Nephron progenitor cell (in vitro differentiated cells): ENCODE measurements around the gene CLEC2L.

Experiments
- DNase-seq: peaks from one replicate; pipeline ENCODE4 v3.0.0; 2021
- H3K27ac Mint-ChIP-seq: 2 replicates; pipeline ENCODE4 v1.8.0; 2021; ENCODE audit warnings: mild to moderate bottlenecking, moderate library complexity, mixed read lengths
- H3K27me3 Mint-ChIP-seq: 2 replicates; pipeline ENCODE4 v1.8.0; 2021; ENCODE audit warnings: mild to moderate bottlenecking, low read depth, mixed read lengths; ENCODE audit not compliant: poor library complexity
- H3K36me3 Mint-ChIP-seq: 2 replicates; pipeline ENCODE4 v1.8.0; 2021; ENCODE audit warnings: low read depth, mixed read lengths
- H3K4me1 Mint-ChIP-seq: 2 replicates; pipeline ENCODE4 v1.8.0; 2021; ENCODE audit warnings: mixed read lengths
- H3K4me3 Mint-ChIP-seq: 2 replicates; pipeline ENCODE4 v1.8.0; 2021; ENCODE audit warnings: mild to moderate bottlenecking, moderate library complexity, mixed read lengths
- H3K9me3 Mint-ChIP-seq: 2 replicates; pipeline ENCODE4 v1.8.0; 2021; ENCODE audit warnings: mild to moderate bottlenecking, moderate library complexity, mixed read lengths
- TF ChIP-seq, protein P1 (sequence below): fragments of 200-600 bp; sonication (generic); IDR thresholded peaks from 2 replicates; pipeline ENCODE4 v1.5.0; 2021; ENCODE audit warnings: antibody characterized with exemption

CLEC2L gene

DNA sequence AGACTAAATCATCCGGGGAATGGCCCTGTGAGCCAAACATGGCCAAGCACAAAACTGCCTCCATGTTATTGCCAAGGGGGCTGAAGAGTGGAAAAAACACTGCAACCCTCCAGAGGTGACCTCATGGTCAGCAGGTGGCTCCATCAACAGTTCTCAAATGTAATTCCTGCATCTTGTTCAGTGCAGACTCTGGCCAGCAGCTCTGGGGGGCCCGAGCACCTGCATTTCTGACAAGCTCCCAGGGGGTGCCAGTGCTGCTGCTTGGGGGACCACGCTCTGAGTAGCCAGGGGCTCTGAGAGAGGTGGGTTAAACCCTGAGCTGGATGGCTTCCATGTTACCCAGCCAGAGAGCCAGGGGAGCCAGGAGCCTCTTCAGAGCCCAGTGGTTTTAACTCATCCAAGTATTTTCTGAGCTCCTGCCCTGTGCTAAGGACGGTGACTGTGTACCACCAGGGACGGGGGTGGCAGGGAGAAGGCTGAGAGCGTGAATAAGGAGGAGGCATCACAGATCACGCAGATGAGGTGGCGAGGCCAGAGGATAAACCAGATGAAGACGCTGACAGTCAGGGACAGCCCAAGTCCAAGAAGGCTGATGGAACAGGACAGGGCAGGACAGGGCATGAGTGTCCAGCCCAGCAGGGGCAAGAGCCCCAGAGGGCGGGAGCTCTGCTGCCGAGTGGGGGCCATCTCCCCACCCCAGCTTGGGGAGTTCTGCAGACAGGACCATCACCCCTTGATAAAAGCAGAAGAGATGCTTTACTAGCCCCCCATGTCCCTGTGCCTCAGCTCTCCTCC is 52.9 kb downstream of the CLEC2L start:
- H3K27me3 Mint-ChIP-seq = no peaks in the 10 kb centered on the region
- no peak overlapping the region for H3K4me3 Mint-ChIP-seq
- peaks cover 76% of the 10 kb centered on the region for H3K36me3 Mint-ChIP-seq
- TF ChIP-seq, protein P1, sequence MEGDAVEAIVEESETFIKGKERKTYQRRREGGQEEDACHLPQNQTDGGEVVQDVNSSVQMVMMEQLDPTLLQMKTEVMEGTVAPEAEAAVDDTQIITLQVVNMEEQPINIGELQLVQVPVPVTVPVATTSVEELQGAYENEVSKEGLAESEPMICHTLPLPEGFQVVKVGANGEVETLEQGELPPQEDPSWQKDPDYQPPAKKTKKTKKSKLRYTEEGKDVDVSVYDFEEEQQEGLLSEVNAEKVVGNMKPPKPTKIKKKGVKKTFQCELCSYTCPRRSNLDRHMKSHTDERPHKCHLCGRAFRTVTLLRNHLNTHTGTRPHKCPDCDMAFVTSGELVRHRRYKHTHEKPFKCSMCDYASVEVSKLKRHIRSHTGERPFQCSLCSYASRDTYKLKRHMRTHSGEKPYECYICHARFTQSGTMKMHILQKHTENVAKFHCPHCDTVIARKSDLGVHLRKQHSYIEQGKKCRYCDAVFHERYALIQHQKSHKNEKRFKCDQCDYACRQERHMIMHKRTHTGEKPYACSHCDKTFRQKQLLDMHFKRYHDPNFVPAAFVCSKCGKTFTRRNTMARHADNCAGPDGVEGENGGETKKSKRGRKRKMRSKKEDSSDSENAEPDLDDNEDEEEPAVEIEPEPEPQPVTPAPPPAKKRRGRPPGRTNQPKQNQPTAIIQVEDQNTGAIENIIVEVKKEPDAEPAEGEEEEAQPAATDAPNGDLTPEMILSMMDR = no peak
- H3K4me1 Mint-ChIP-seq = peaks cover 34% of the 10 kb centered on the region
- no peaks in the 10 kb centered on the region for H3K9me3 Mint-ChIP-seq
- no peak overlapping the region for H3K27ac Mint-ChIP-seq
- DNase-seq = no peak

DNA sequence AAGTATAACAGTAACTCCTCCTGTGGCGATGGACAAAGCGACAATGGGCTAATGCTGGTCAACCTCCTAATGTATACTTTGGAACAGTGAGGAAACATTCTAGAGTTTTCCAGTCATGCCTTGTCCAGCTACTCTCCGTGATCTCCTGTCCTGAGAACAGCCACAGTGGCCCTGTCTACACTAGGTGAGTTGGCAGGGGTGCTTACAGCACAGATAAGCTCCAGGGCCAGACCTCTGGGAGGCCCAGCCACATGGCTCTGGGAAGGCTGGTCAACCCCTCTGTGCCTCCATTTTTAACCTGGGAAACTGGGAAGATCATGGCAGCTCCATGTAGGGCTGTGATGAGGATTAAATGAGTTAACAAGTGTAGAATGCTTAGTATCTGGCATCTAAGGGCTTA is 57.0 kb downstream of the CLEC2L start:
- Mint-ChIP-seq H3K9me3 (no peaks in the 10 kb centered on the region), H3K4me3 (no peak overlapping the region), H3K36me3 (peaks cover 55% of the 10 kb centered on the region), H3K27me3 (peaks cover 5% of the 10 kb centered on the region), H3K27ac (no peak overlapping the region), H3K4me1 (peaks cover 5% of the 10 kb centered on the region)
- TF ChIP-seq, protein P1 = no peak
- DNase-seq = no peak

DNA sequence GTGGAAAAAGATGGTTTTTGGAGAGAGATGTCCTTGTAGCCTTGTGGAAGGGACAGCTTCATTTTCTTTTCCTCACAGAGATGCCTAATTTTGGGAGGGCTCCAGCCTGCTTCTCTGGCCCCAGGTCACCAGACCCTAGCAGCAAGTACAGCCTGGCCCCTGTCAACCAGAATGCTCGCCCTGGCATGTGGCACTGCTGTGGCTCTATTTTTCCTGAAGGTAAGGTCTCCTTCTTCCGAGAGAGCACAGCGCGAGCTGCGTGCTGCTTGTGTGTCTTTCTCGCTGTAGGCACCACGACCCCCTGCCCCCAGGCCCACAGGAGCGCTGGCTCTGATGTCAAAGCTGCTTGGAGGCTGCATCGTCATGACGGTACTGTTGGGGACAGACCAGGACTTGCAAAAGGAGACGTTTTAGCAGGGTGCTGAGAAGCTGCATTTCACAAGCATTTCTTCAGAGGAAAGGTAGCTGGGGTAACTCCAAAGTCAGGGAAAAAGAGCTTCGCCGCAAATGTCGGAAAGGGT is 58.7 kb downstream of the CLEC2L start:
- H3K9me3 Mint-ChIP-seq = no peaks in the 10 kb centered on the region
- H3K4me3 Mint-ChIP-seq = no peak overlapping the region
- DNase-seq = no peak
- TF ChIP-seq, protein P1 = no peak
- H3K36me3 Mint-ChIP-seq = peaks cover 60% of the 10 kb centered on the region
- peaks cover 5% of the 10 kb centered on the region for H3K27me3 Mint-ChIP-seq
- H3K27ac Mint-ChIP-seq = peak overlapping the region; percentile 68
- no peaks in the 10 kb centered on the region for H3K4me1 Mint-ChIP-seq

DNA sequence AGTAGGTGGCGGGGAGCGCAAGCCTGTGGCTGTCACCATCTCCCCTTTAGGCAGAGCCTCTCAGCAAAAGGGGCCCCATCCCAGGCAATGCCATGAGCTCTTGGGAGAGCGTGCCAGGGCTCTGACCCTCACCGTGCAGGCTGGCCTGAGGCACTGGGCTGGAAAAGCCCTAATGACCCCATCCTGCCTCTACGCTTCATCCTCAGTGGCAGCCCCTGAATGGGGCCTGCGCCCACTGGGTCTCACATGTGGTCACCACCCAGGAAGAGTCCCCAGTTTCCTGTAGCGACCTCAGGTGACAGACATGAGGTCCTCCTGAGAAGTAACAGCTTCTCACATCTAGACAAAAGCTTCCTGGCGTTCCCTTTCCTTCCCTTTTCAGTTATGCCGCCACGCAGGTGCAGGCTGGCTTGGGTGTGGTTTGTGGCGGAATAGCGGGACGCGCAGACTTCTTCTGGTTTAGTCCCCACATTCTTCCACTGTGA is 59.2 kb downstream of the CLEC2L start:
- Mint-ChIP-seq H3K36me3 (peaks cover 60% of the 10 kb centered on the region), H3K27ac (no peak overlapping the region), H3K4me1 (no peaks in the 10 kb centered on the region), H3K27me3 (peaks cover 5% of the 10 kb centered on the region), H3K4me3 (no peak overlapping the region), H3K9me3 (no peaks in the 10 kb centered on the region)
- no peak for DNase-seq
- TF ChIP-seq, protein P1 = no peak

DNA sequence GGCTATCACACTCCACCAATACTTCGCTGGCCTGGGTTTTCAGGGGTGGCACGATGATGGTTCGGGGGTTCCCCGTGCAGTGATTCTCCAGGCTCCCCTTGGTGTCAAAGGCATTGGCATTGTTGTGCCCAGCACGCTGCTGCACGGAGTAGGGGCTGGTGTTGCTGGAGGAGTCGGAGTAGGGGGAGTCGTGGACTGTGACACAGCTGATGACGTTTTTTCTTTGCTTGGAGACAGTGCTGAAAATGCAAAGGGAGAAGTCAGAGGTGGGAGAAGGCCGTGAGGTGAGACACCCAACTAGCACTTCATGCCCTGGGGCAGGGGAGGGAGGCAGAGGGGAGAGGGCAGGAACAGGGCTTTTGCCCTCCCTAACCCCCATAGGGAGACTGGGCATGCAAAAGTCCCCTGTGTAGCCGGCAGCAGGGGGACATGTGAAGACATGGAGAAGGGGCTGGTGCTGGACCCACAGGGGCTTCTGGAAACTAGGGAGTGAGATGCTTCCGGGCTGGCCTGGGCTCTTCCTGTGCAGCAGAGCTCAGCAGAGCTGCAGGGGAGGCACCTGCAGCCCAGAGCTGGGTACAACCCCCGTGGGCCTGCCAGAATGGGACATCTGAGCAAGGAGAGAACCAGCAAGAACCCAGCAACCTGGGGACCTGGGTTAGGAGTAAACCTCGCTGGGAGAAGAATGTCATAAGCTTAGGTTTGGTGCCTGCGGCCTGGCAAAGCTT is 60.5 kb downstream of the CLEC2L start:
- TF ChIP-seq, protein P1 = no peak
- peaks cover 5% of the 10 kb centered on the region for H3K27me3 Mint-ChIP-seq
- no peak for DNase-seq
- H3K27ac Mint-ChIP-seq = peak overlapping the region; percentile 79
- peaks cover 60% of the 10 kb centered on the region for H3K36me3 Mint-ChIP-seq
- no peak overlapping the region for H3K4me3 Mint-ChIP-seq
- H3K9me3 Mint-ChIP-seq = no peaks in the 10 kb centered on the region
- H3K4me1 Mint-ChIP-seq = peaks cover 10% of the 10 kb centered on the region
